ENCODE measurements around the gene CHAC2. TPM values are rescaled to one million over a fixed set of nuclear protein-coding genes. Genes with fewer than 3 reads are reported as not detected.

Gene CHAC2
- total RNA-seq, 1 donor: 9.7 TPM

DNA sequence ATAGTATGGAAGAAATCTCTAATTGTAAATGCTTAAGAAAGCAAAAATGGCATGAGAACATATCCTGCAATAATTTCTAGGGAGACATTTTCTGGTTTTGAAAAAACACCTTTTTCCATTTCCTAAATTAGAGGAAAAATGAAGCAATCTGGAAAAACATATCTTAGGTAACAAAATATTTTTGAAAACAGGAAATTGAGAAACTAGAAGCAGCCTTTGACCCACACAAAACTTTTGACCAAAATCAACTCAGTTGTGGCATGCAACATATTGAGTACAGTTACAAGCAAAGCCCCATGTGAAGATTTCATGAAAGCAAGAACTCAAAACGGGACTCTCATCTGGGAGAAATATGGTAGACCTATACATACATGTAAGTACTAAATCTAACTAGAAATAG, 28.6 kb upstream of the CHAC2 start:
- no peak overlapping the region for H3K4me3 ChIP-seq (ENCODE audit: low read depth, low read length)
- no peak for DNase-seq (ENCODE audit: low read depth)
- TF ChIP-seq, protein P1, sequence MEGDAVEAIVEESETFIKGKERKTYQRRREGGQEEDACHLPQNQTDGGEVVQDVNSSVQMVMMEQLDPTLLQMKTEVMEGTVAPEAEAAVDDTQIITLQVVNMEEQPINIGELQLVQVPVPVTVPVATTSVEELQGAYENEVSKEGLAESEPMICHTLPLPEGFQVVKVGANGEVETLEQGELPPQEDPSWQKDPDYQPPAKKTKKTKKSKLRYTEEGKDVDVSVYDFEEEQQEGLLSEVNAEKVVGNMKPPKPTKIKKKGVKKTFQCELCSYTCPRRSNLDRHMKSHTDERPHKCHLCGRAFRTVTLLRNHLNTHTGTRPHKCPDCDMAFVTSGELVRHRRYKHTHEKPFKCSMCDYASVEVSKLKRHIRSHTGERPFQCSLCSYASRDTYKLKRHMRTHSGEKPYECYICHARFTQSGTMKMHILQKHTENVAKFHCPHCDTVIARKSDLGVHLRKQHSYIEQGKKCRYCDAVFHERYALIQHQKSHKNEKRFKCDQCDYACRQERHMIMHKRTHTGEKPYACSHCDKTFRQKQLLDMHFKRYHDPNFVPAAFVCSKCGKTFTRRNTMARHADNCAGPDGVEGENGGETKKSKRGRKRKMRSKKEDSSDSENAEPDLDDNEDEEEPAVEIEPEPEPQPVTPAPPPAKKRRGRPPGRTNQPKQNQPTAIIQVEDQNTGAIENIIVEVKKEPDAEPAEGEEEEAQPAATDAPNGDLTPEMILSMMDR (IDR thresholded peaks at IDR 0.05; ENCODE audit: insufficient read depth, low read length): no peak

DNA sequence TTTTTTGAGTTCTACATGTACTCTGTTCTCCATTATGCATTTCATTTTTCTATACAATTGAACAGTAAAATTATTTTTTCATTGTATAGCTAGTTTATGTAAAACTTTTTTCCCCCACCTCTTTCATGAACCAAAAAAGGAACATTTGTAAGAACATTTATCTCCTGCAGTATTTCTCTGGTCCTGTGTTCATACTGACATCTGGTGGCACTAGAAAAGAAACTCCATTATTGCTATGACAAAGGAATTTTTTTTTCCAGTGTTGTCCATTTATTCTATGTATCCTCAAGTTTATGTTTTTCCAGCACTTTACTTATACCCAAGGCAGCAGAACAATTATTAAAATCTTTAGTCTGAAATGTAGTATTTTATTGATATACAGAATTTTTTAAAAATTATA, 27.4 kb upstream of the CHAC2 start:
- no peak overlapping the region for H3K4me3 ChIP-seq (ENCODE audit: low read depth, low read length)
- peak; percentile 58 for DNase-seq (ENCODE audit: low read depth)
- TF ChIP-seq, protein P1 (IDR thresholded peaks at IDR 0.05; ENCODE audit: insufficient read depth, low read length): peak; percentile 48

DNA sequence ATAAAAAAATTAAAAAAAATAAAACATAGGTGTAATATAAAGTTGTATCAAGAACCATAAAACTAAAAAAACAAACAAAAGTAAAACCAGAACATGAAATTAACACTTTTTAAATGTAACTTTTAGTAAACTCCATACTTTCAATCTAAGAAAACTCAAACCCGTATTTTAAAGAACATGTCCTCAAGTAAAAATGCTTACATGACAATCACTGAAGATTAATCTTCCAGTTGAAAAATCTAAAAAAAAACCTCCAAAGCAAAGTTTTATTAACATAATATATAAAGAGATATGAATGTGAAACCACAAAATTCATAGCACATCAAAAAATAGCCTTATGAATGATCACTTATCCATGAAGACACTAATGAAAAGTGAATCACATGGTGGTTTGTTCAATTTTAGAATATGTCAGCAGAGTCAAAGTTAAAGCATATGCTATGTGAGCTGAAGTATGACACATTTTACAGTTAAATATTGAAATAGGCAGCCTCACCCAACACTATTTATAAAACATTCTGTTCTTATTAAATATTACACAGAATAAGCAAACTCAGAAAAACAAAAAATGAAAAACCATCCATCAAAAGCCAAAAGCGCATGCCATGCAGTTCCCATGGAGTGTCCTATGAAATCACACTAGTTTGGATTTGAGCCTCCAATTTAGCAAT, 23.1 kb upstream of the CHAC2 start:
- no peak for DNase-seq (ENCODE audit: low read depth)
- TF ChIP-seq, protein P1 (IDR thresholded peaks at IDR 0.05; ENCODE audit: insufficient read depth, low read length): no peak
- H3K4me3 ChIP-seq (ENCODE audit: low read depth, low read length): no peak overlapping the region

DNA sequence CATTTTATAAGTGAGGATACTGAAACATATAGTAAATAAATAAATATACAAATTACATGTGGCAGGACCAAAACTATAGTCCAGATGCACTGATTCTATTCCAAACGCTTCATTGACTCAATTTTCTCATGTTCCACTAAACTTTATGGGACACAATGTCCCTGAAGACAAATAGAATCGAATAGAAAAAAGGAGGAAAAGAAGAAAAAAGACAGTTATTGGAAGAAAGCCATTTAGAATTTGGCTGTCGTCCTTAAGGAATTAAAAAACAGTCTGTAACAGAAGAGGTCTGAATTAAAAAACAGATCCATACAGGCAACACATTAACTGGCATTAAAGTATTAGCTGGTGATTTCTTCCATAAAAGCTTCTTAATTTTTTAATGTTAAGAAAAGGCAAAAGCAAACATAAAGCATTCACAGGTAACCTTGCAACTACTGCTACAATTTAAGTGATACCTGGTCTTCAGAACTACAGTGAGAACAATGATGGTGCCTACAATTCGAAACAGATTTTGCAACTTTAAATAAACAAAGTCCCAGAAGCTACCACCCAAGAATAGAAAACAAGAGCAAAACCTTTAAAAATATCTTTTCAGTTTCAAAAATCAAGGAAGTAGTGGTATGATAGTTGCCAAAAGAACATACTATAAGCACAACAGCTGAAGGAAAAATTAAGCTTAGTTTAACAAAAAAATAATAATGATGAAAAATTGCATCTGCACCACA, 17.4 kb upstream of the CHAC2 start:
- no peak for DNase-seq (ENCODE audit: low read depth)
- no peak overlapping the region for H3K4me3 ChIP-seq (ENCODE audit: low read depth, low read length)
- TF ChIP-seq, protein P1 (IDR thresholded peaks at IDR 0.05; ENCODE audit: insufficient read depth, low read length): no peak

DNA sequence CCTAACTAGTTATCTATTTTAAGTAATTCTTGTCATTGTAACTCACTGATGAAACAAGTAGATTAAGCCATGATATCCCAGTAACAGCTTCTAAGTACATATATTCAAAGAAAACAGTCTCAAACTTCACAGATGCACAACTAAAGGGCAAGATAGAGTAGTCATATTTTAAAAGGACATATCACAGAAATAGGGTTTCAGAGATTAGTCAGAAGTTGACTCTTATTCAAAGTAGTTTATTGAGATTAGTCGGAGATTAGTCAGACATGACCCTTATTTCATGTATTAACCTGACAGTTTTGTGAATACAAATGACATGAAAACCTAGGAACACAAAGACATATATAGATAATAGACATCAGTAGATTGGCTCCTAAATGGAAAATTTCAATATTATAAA, 15.9 kb upstream of the CHAC2 start:
- peak; percentile 34 for DNase-seq (ENCODE audit: low read depth)
- H3K4me3 ChIP-seq (ENCODE audit: low read depth, low read length): no peak overlapping the region
- TF ChIP-seq, protein P1 (IDR thresholded peaks at IDR 0.05; ENCODE audit: insufficient read depth, low read length): no peak

DNA sequence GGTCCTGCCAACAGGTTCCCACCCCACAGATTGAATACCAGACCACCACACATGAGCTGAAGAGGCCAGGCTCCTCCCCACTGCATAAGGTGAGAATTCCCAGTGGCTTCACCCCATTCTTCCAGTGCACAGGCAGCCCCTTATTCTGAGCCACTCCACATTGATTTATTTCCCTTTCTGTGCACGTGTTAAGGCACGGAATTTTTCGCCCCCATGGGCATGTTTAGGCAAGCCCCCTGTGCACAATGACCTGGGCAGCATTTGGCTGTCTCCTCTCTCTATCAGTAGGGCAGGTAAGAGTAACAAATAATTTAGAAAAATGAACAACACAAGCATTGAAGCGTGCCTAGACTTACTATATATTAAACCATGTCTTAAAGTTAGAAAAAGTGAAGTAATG, 15.2 kb upstream of the CHAC2 start:
- no peak overlapping the region for H3K4me3 ChIP-seq (ENCODE audit: low read depth, low read length)
- no peak for DNase-seq (ENCODE audit: low read depth)
- TF ChIP-seq, protein P1 (IDR thresholded peaks at IDR 0.05; ENCODE audit: insufficient read depth, low read length): no peak
